Naive thymus-derived CD4-positive, alpha-beta T cell (primary cell): ENCODE results near the gene FLNC. TPM values are rescaled to one million over a fixed set of nuclear protein-coding genes. Genes with fewer than 3 reads are reported as not detected.

ENCODE experiments used
- ATAC-seq: fragments of 150-1000 bp; cut with Tn5 transposase; 2 replicates; pipeline ENCODE4 v1.10.0; 2021; ENCODE audit warnings: mild to moderate bottlenecking, moderate library complexity
- CTCF ChIA-PET: fragments of 350-600 bp; sonication (Branson Sonifier 250); formaldehyde crosslinking; loops from one replicate; lab custom pipeline; 2021; ENCODE audit warnings: antibody characterized with exemption; lab: Charles Lee
- POLR2A ChIA-PET: fragments of 350-600 bp; sonication (Branson Sonifier 250); formaldehyde crosslinking; loops from one replicate; lab custom pipeline; 2021; ENCODE audit warnings: antibody characterized with exemption, inconsistent platforms; lab: Charles Lee
- DNase-seq, 9 donors: peaks; one replicate each; pipeline versions ENCODE4 v3.0.0 to v3.0.0-alpha.2; 2020 to 2022; ENCODE audit warnings: mixed read lengths in 1 of 9
- H3K27ac ChIP-seq: one replicate; pipeline ENCODE4 v1.7.0; 2013; ENCODE audit warnings: mild to moderate bottlenecking, low read depth, low read length, moderate library complexity
- H3K27me3 ChIP-seq, 2 donors: one replicate each; pipeline ENCODE4 v1.7.0; 2013; ENCODE audit warnings: low read length in 2 of 2, mild to moderate bottlenecking in 2 of 2, moderate library complexity in 2 of 2; ENCODE audit not compliant: control insufficient read depth in 2 of 2, insufficient read depth in 2 of 2
- H3K36me3 ChIP-seq, 3 experiments: 1 replicate in 2 of 3; 2 replicates in 1 of 3; pipeline ENCODE4 v1.7.0; 2013; ENCODE audit warnings: low read length in 3 of 3, mild to moderate bottlenecking in 3 of 3, moderate library complexity in 1 of 3; ENCODE audit not compliant: insufficient read depth in 3 of 3, control insufficient read depth in 2 of 3
- H3K4me1 ChIP-seq, 2 donors: one replicate each; pipeline ENCODE4 v1.7.0; 2013; ENCODE audit warnings: low read length in 2 of 2, mild to moderate bottlenecking in 2 of 2, moderate library complexity in 1 of 2; ENCODE audit not compliant: control insufficient read depth in 2 of 2, insufficient read depth in 2 of 2
- H3K4me3 ChIP-seq: 2 replicates; pipeline ENCODE4 v1.7.0; 2013; ENCODE audit warnings: mild to moderate bottlenecking, low read length
- H3K9me3 ChIP-seq, 3 experiments: 1 replicate in 2 of 3; 2 replicates in 1 of 3; pipeline ENCODE4 v1.7.0; 2013; ENCODE audit warnings: low read length in 3 of 3; ENCODE audit not compliant: control insufficient read depth in 2 of 3
- H3K27ac Mint-ChIP-seq, 9 donors: one replicate each; pipeline ENCODE4 v1.8.0; 2020 to 2022; ENCODE audit warnings: mixed read lengths in 9 of 9, mild to moderate bottlenecking in 8 of 9, moderate library complexity in 5 of 9, inconsistent platforms in 2 of 9
- H3K27me3 Mint-ChIP-seq, 5 donors: one replicate each; pipeline ENCODE4 v1.8.0; 2021 to 2022; ENCODE audit warnings: mixed read lengths in 5 of 5, mild to moderate bottlenecking in 1 of 5
- H3K36me3 Mint-ChIP-seq, 5 donors: one replicate each; pipeline ENCODE4 v1.8.0; 2020 to 2022; ENCODE audit warnings: mixed read lengths in 5 of 5, mild to moderate bottlenecking in 3 of 5, inconsistent platforms in 1 of 5
- H3K4me1 Mint-ChIP-seq, 7 donors: one replicate each; pipeline ENCODE4 v1.8.0; 2020 to 2022; ENCODE audit warnings: mixed read lengths in 7 of 7, mild to moderate bottlenecking in 3 of 7, inconsistent platforms in 1 of 7
- H3K4me3 Mint-ChIP-seq, 10 donors: one replicate each; pipeline ENCODE4 v1.8.0; 2020 to 2022; ENCODE audit warnings: mild to moderate bottlenecking in 10 of 10, mixed read lengths in 10 of 10, moderate library complexity in 6 of 10, inconsistent platforms in 2 of 10
- H3K9me3 Mint-ChIP-seq, 11 donors: one replicate each; pipeline ENCODE4 v1.8.0; 2020 to 2022; ENCODE audit warnings: mixed read lengths in 11 of 11, mild to moderate bottlenecking in 4 of 11, inconsistent platforms in 1 of 11, moderate library complexity in 1 of 11
- intact Hi-C, 2 donors: fragments of 100-400 bp; cut with micrococcal nuclease; formaldehyde crosslinking; loops; one replicate each; pipeline ENCODE4 v1.15.1; 2023
- polyA plus RNA-seq, 2 donors: library from polyadenylated mRNA; unstranded; fragments of 300-500 nt; fragmentation: Illumina TruSeq; gene quantifications; one replicate each; pipeline ENCODE4 v1.2.3, GENCODE V29; 2021
- total RNA-seq, 6 experiments: library from RNA in 5 of 6; stranded (reverse) in 5 of 6; gene quantifications; 1 replicate in 5 of 6; 2 replicates in 1 of 6; pipeline ENCODE4 v1.2.3 and lab custom pipeline; 2021 to 2026

FLNC gene
- total and polyA plus RNA-seq, 7 experiments from 2014 or later = 0.05 to 0.19 TPM; not detected in 5

DNA sequence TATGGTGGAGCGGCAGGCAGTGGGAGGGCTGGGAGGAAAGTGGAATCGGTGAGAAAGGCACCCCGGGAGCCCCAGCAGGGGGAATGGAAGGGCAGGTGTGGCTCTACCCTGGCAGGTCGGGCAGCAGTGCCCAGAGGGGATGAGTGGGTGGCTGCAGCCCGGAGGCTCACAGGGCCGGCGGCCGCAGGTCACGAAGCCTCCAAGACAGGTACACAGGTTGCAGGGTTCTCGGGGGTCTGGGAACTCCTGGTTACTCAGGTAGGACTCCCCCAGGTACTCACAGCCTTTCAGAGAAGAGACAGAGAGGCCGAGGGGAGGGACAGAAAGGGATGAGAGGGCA is 58.5 kb downstream of the FLNC start:
- Mint-ChIP-seq H3K27me3 (peaks cover 5 to 20% (median 15%) of the 10 kb centered on the region in 5 donors), H3K9me3 (no peaks in the 10 kb centered on the region), H3K27ac (no peak overlapping the region), H3K4me3 (no peak overlapping the region), H3K4me1 (no peaks in the 10 kb centered on the region), H3K36me3 (no peaks in the 10 kb centered on the region)
- intact Hi-C loops = no loop called here
- peaks cover 0 to 3% of the 10 kb centered on the region in 2 donors for H3K27me3 ChIP-seq
- DNase-seq = no peak
- H3K4me1 ChIP-seq = no peaks in the 10 kb centered on the region
- CTCF ChIA-PET = no interaction called here
- H3K4me3 ChIP-seq = no peak overlapping the region
- no peaks in the 10 kb centered on the region for H3K36me3 ChIP-seq
- POLR2A ChIA-PET = no interaction called here
- no peaks in the 10 kb centered on the region for H3K9me3 ChIP-seq
- no peak overlapping the region for H3K27ac ChIP-seq
- no peak for ATAC-seq

DNA sequence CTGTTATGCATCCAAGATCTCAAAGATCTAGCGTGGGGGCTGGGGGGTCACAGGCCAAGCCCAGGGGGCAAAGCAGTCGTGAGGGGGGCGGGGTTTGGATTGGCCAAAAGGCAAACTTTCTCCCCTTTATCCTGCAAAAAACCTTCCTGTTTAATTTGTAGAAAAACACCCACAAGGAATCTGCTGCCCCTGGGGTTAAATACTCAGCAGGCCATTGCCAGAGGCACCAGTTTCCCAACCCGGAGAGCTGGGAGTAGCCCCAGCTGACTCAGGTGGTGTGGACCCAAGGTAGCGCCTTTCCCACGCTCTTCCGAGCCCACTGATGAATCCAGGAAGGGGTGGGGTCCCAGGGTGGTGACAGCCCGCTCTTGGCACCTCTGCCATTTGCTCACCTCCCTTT is 58.9 kb downstream of the FLNC start:
- ChIA-PET POLR2A (no interaction called here), CTCF (no interaction called here)
- ATAC-seq = no peak

GRCh38 chr7:128890306-128891109 is 60.3 kb downstream of the FLNC start:
- intact Hi-C loops = no loop called here
- Mint-ChIP-seq H3K27me3 (peaks cover 5 to 20% (median 15%) of the 10 kb centered on the region in 5 donors), H3K27ac (no peak overlapping the region), H3K9me3 (no peaks in the 10 kb centered on the region), H3K36me3 (no peaks in the 10 kb centered on the region), H3K4me3 (peak overlapping the region in 4 of 10 donors; percentile 6 to 65 (median 34)), H3K4me1 (no peaks in the 10 kb centered on the region)
- ChIA-PET POLR2A (no interaction called here), CTCF (no interaction called here)
- ATAC-seq = peak; percentile 20
- H3K36me3 ChIP-seq = no peaks in the 10 kb centered on the region
- H3K4me3 ChIP-seq = no peak overlapping the region
- DNase-seq = no peak
- no peaks in the 10 kb centered on the region for H3K4me1 ChIP-seq
- H3K9me3 ChIP-seq = no peaks in the 10 kb centered on the region
- no peak overlapping the region for H3K27ac ChIP-seq
- H3K27me3 ChIP-seq = peaks cover 0 to 3% of the 10 kb centered on the region in 2 donors

More for the DNA sequence above, 58.9 kb downstream of the FLNC start:
- Mint-ChIP-seq H3K27me3 (peaks cover 5 to 20% (median 15%) of the 10 kb centered on the region in 5 donors), H3K27ac (no peak overlapping the region), H3K4me1 (no peaks in the 10 kb centered on the region), H3K4me3 (no peak overlapping the region), H3K9me3 (no peaks in the 10 kb centered on the region), H3K36me3 (no peaks in the 10 kb centered on the region)
- H3K9me3 ChIP-seq = no peaks in the 10 kb centered on the region
- H3K4me3 ChIP-seq = no peak overlapping the region
- no peak overlapping the region for H3K27ac ChIP-seq
- no peak for DNase-seq
- no peaks in the 10 kb centered on the region for H3K4me1 ChIP-seq
- intact Hi-C loops = no loop called here
- peaks cover 0 to 3% of the 10 kb centered on the region in 2 donors for H3K27me3 ChIP-seq
- H3K36me3 ChIP-seq = no peaks in the 10 kb centered on the region

DNA sequence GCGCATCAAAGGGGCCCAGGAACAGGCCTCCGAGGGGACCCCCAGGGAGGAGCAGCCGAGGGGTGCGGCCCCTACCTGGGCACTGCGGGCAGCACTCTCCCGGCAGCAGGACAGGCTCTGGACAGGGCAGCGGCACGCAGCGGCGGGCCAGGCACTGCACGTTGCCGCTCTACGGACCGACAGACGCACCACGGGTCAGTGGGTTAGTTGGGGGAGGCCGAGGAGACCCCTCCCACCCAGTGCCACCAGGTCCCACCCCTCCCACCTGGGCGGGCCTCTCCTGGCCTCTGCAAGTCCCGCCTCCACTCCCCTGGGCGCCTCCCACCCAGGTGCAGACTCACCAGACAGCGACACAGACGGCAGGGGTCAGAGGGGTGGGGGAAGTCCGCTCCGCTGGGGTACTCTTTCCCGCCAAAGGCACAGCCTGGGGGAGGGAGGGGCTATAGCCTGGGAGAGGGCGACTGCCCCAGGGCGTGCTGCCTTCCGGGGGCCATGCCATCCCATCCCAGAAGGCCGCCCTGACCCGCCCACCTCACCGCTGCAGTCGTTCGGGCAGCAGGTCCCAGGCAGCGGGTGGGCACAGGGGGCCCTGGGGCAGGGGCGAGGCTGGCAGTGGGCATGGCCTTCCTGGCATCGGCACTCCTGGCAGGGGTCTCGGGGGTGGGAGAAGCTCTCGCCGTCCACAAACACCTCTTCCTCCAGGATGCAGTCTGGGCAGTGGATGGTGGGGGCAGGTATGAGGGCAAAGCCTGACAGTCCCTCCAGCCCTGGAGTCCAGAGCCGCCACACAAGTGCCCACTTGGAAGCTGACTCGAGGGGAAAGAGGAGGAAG is 61.1 kb downstream of the FLNC start:
- intact Hi-C loops = no loop called here
- Mint-ChIP-seq H3K36me3 (no peaks in the 10 kb centered on the region), H3K4me3 (peak overlapping the region in 4 of 10 donors; percentile 4 to 53 (median 20)), H3K27ac (no peak overlapping the region), H3K27me3 (peaks cover 5 to 17% (median 13%) of the 10 kb centered on the region in 5 donors), H3K9me3 (no peaks in the 10 kb centered on the region), H3K4me1 (no peaks in the 10 kb centered on the region)
- Histone ChIP-seq H3K27me3 (peaks cover 0 to 3% of the 10 kb centered on the region in 2 donors), H3K9me3 (no peaks in the 10 kb centered on the region), H3K4me1 (no peaks in the 10 kb centered on the region), H3K36me3 (no peaks in the 10 kb centered on the region), H3K4me3 (no peak overlapping the region), H3K27ac (no peak overlapping the region)
- ChIA-PET CTCF (no interaction called here), POLR2A (no interaction called here)
- peak in 1 of 9 donors; percentile 38 for DNase-seq
- peak; percentile 53 for ATAC-seq

GRCh38 chr7:128891942-128892269 is 61.7 kb downstream of the FLNC start:
- intact Hi-C loops = no loop called here
- Histone ChIP-seq H3K4me3 (no peak overlapping the region), H3K27ac (no peak overlapping the region), H3K4me1 (no peaks in the 10 kb centered on the region), H3K27me3 (peaks cover 0 to 3% of the 10 kb centered on the region in 2 donors), H3K36me3 (no peaks in the 10 kb centered on the region), H3K9me3 (no peaks in the 10 kb centered on the region)
- ChIA-PET CTCF (no interaction called here), POLR2A (no interaction called here)
- ATAC-seq (no peak), DNase-seq (no peak)
- Mint-ChIP-seq H3K36me3 (no peaks in the 10 kb centered on the region), H3K27me3 (peaks cover 5 to 17% (median 14%) of the 10 kb centered on the region in 5 donors), H3K4me1 (no peaks in the 10 kb centered on the region), H3K4me3 (peak overlapping the region in 3 of 10 donors; percentile 4 to 53 (median 33)), H3K27ac (no peak overlapping the region), H3K9me3 (peaks cover 0 to 2% (median 0%) of the 10 kb centered on the region in 11 donors)

- Histone ChIP-seq H3K4me1 (no peaks in the 10 kb centered on the region), H3K27ac (no peak overlapping the region), H3K36me3 (no peaks in the 10 kb centered on the region), H3K4me3 (no peak overlapping the region), H3K27me3 (peaks cover 0 to 3% of the 10 kb centered on the region in 2 donors), H3K9me3 (no peaks in the 10 kb centered on the region)
- ATAC-seq (no peak), DNase-seq (no peak)
- CTCF ChIA-PET = no interaction called here
- Mint-ChIP-seq H3K27ac (no peak overlapping the region), H3K4me3 (no peak overlapping the region), H3K9me3 (peaks cover 0 to 2% (median 0%) of the 10 kb centered on the region in 11 donors), H3K4me1 (no peaks in the 10 kb centered on the region), H3K36me3 (no peaks in the 10 kb centered on the region), H3K27me3 (peaks cover 5 to 17% (median 14%) of the 10 kb centered on the region in 5 donors)
- intact Hi-C loops = no loop called here
- POLR2A ChIA-PET = no interaction called here
Observed at GRCh38 chr7:128892521-128893250, 62.5 kb downstream of the FLNC start.
